Measurements from ENCODE around the gene CDH8.
"Not testable (repeated sequence)": the region's sequence is repeated elsewhere in the genome, so short reads cannot be mapped to it uniquely, and the experiment has no call there.

The CDH8 gene

DNA sequence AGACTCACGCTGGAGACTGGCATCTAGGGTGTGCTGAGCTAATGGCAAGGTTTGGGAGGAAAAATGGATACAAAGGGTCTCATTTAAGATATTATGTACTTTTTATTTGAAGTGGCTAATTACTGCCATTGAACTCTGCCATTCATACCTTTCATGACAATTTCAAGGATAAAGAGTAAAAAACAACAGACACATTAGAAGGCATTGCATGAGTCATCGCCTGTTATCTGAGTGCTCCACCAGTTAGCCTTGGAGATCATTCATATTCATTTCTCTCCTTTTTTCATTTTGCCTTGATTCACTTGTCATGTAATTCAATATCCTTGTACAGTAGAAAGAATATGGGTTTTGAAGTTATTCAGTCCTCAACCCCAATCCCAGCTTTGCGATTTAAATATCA, 109.5 kb downstream of the CDH8 start:
- DNase-seq, result no peak

DNA sequence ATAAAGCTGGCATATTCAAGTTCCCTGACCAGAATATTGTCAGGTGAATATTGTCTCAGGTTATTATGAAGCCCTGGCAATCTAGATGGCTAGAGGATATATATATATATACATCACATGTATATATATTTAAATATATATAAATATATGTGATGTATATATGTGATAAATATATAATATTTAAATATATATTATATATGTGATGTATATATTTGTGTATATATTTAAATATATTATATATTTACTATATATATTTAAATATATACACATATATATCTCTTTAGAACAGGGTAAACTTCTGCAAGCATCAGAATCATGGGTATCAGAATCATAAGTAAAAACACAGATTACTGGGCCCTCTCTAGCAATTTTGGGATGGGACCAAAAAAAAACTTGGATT, 112.6 kb downstream of the CDH8 start:
- DNase-seq, result no peak

DNA sequence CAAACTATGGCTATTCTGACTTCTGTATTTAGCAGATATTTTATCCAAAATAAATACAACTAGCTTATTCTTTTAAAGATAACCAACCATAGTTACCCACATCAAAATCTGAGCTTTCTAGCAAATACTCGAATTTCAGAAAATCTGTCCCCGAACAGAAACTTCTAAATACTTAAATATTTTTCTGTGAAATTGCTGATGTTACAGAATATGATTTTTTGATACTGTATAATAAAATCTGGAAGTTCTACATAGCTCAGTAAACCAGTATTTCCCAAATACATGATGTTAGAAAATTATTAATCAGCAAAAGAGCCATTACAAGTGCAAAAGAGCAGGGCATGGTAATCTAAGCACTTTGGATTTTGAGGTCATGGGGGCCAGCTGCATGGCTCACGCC, 114.9 kb downstream of the CDH8 start:
- DNase-seq, result no peak

DNA sequence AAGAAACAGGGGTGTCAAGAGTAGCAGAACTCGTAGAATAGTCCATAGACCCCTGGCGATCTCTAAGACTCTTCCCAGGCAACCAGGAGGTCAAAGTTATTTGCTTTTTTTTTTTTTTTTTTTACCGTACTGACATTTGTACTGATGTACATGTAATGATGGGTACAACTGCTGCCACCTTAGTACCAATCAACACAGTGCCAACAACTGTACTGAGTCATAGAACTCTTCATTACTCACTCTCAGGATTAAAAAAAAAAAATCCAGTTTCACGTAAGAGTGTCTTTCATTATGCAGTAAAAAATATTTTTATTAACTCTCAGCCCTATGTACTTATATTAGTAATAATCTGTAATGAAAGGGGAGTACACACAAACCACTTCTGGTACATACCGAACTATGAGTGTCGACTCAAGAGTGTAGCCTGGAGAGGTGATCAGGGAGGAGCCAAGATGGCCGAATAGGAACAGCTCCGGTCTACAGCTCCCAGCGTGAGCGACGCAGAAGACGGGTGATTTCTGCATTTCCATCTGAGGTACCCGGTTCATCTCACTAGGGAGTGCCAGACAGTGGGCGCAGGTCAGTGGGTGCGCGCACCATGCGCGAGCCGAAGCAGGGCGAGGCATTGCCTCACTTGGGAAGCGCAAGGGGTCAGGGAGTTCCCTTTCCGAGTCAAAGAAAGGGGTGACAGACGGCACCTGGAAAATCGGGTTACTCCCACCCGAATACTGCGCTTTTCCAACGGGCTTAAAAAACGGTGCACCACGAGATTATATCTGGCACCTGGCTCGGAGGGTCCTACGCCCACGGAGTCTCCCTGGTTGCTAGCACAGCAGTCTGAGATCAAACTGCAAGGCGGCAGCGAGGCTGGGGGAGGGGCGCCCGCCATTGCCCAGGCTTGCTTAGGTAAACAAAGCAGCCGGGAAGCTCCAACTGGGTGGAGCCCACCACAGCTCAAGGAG, 118.1 kb downstream of the CDH8 start:
- DNase-seq, result not testable (repeated sequence)

DNA sequence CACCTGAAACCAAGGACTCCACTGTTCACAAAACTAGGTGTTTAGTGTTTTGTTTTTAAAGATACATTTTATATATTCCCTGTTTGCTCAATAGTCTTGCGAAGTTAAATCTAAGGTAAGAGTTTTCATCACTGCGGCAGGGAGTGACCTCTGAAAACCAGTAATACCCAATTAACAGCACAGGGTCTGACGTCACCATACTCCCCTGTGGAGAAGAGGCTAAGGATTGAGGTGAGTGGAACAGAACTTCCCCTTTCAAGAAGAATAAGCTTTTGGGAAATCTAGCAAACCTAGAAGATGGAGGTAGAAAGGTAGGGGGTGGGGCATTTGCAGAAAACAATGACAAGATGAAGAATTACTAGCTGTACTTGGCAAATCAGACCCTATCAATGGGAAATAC, 120.7 kb downstream of the CDH8 start:
- no peak for DNase-seq

DNA sequence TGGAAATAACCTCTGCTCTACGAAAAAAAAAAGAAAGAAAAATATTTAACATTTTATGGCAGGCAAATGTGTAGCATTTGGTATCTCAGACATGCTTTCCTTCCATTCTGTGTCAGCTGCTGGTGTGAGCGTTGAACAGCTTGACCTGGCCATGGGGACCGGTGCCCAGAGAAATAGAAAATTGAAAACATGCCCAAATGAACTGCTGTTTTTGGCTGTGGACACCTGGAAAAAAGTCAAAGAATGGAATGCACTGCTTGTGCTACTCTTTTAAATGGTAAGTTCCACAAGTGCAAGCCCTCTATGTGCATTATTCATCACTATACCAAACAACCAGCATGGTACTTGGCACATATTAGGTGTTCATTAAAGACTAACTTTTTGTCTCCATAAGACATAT, 127.2 kb downstream of the CDH8 start:
- peak; percentile 80 for DNase-seq

DNA sequence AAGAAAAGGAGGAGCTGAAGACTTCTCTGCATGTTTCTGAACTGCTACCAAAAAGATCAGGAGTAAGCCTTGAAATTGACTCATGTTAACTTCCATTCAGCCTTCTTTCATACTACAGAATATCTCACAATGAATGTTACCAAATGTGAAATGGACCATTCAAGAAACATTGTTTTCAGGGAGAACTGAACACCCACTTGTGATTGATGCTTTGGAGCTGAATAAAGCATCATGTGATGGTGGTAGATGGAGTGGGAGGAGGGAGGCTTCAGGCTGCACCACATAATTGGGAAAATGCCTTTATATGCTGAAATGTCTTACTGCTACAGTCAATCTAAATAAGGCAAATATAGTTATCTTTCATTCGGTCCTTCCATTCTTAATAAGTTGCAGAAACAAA, 127.8 kb downstream of the CDH8 start:
- DNase-seq, result no peak

DNA sequence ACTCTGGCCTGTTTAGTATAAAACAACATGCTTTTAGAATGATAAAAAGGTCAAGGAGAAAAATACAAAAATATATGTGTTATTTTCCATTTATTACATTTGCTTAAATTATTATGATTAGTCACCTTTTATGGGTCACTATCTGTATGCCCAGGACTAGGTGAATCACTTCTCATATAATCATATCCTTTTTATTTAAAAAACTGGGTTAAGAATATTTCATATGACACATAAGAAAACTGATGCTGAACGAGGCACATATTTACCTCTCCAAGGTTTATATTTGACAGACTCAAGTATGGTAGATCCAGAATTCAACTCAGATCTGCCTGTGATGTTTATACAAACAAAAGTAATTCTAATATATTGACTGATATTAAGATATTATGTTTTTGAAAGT, 134.5 kb downstream of the CDH8 start:
- DNase-seq, result no peak

DNA sequence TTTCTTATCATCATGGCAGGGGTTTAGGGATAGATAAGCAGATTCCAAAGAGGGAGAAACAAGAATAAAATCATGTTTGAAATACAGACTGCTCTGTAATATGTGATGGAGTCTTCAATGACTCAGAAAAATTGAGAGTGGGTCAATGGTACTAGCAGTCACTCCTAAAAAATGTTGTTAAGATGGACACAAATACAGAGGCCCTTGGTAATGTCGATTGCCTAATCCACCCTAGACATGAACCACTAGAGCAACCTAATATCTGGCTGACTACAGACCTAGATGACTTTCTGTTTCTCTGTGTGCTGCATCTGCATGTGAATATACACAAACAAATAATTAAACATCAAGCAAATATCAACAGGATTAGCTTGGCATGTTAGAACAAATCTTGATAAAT, 135.8 kb downstream of the CDH8 start:
- no peak for DNase-seq

DNA sequence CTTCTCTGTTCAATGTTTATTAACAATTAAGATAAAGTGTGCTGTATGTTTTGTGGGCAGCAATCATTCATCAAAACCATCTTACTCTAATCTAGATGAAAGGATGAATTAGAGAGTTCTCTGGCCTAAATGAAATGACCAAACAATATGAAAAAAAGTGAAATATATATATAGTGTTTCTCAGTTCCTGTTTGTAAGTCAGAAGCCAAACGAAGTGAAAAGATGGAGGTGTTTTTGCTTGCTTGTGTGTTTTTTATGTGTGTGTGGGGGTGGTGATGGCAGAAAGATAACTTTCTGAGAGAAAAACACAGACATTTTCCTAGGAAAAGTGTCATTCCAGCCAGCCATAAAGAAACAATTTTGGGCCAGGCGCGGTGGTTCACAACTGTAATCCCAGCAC, 138.6 kb downstream of the CDH8 start:
- DNase-seq, result no peak

DNA sequence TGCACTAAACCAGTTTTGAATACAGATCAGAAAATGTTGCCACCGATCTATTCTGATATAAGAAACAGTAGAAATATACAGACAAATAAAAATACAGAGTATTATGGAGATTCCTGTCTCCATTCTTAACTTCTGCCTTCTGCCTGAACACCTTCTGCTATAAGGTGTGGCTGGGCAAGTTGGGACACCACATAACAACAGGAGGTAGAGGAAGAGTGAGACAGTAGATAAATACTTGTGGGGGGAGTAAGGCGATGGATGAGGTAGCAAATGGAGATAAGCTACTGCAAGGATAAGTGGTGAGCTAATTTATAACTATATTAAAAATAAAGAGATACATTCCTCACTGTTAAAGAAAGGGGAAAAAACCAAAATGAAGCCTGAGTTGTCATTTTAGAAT, 143.7 kb downstream of the CDH8 start:
- no peak for DNase-seq

DNA sequence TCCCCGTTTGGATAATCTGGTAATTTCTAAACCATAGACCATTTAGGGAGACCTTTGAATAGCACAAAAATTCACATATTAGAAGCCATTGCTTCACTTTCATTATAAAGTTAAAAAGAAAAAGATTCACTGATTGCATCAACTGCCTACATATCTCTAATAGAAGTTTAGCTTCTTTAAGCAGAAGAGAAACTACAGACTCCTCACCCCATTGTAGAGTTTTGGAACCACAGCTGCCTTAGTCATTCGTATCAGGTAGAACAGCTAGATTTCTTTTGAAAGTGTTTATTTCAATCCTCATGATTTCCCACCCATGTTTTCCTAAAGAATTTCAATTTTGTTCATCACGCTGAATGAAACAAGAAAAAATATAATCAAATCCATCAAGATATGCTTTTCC, 144.8 kb downstream of the CDH8 start:
- no peak for DNase-seq

DNA sequence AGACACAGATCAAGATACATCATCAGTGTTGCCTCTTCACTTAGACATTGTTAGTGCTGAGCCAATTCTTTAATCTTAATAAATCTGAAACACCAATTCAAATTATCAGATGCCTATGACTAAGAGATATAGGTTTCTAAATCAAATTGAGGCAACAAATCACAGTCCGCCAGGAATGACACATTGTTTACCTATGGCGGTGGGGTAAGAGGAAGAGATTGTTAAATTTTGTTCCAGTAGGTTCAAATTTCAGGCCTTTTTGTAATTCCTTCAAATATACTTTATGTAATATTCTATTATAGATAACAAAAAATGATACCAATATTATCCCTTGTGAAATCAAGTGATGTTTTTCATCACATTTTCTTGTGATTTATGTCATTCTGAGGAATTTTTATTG, 145.9 kb downstream of the CDH8 start:
- DNase-seq, result no peak

DNA sequence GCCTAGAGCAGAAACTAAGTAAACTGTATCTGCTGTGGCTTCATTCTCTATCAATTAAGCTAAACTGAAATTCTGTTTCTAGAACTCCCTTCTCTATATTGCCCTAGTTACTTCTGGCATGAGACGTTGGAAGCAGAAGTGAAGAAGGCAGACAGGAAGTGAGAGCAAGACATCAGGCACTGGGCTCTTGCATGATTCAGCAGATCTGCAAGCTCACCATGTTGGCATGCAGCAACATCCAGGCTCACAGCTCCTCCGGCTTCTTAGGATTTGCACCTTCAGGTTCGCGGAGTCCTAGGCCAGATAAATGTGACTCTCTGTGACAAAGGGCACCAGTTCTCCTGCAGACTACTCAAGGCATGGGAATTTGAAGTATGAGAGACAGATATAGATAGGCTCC, 148.3 kb downstream of the CDH8 start:
- peak; percentile 23 for DNase-seq

DNA sequence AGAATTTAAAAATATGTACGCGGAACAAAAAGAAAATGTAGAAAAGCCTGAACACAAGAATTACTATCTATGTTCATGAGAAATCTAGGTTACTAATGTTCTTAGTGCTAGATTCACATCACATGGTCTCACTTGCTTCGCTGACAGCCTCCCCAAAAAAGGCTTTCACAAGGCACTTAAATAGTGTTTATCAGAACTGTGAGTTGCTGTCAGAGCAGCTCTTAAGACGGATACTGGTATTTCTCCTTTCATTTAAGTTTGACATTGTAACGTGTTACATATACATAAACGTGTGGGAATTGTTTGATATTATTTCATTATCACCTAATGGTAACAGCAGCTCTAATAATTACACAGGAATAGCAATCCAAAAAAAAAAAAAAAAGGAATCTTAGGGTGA, 150.9 kb downstream of the CDH8 start:
- no peak for DNase-seq

DNA sequence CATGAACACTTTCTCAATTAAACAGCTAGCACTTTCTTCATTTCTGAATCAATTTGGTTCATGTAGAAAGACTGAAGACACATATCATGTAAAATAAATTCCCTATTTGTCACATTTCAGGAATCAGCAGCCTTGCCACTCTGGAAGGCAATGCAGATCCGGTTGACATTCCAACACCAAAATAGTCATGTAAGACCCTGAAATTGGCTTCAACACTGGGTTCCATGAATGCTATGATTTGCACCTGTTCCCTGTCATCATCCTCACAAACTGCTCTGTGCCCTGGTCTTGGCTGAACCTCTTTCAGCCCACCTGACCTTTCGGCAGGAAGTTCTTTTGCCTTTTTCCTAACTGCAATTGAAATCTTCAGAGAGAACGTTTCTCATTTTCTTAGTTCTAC, 156.9 kb downstream of the CDH8 start:
- DNase-seq, result no peak

DNA sequence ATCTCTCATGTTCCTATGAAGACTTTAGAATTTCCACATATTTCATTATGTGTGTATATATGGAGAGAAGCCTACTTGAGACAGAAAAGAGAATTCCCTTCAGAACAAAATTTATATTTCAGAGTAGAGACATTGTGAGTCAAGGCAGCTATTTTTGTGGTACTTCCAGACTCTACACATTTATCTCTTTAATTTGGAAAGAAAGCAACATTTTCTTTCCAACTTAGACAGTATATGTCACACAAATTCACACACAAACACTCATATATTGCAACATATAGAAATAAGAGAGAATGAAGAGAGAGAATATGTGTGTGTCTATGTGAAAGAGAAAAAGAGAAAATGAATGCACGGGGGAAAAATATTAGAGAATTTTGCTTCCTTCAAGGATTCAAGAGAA, 158.8 kb downstream of the CDH8 start:
- DNase-seq, result no peak

DNA sequence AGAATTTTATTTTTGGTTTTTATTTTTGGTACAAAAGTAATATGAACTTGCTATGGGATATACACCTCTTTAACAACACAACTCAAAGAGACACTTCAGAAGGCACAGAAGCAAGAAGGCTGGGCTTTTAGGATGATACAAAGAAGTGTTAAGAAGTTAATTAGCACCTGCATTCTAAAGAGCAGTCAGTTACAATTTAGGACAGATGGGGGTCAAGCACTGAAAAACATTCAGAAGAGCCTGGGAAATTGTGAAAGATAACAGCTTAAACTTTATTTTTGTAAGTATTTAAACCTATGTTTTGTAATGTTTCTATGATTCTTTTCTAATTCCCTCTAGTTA, 163.5 kb downstream of the CDH8 start:
- DNase-seq, result no peak

DNA sequence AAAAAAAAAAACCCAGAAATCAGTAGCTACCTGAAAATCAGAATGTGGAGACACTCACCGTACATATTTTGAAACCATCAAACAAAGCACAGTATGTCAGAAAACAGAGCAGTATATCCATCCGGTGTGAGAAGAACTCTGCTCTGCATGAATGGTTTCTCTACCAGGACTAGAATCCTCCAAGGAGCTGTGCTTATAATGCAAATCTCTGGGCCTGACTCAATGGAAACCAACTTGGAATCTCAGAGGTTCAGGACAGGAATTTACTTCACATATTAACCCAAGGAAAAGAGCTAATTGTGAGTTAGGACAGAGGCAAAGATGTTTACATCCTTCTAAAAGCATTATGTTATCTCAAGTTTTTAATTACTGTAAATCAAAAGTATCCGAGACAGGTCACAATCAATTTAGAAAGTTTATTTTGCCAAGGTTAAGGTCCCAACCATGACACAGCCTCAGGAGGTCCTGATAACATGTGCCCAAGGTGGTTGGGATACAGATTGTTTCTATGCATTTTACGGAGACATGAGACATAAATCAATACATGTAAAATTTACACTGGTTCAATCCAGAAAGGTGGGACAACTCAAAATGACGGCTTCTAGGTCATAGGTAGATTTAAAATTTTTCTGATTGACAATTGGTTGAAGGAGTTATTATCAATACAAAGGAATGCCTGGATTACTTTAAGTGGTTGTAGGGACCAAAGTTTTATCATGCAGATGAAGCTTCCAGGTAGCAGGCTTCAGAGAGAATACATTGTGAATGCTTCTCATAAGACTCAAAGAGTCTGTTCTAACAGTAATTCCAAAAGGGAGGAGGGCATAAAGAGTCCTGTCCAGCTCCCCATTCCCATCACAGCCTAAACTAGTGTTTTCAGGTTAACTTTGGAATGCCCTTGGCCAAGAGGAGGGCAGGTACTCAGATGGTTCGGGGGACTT, 164.1 kb downstream of the CDH8 start:
- no peak for DNase-seq

DNA sequence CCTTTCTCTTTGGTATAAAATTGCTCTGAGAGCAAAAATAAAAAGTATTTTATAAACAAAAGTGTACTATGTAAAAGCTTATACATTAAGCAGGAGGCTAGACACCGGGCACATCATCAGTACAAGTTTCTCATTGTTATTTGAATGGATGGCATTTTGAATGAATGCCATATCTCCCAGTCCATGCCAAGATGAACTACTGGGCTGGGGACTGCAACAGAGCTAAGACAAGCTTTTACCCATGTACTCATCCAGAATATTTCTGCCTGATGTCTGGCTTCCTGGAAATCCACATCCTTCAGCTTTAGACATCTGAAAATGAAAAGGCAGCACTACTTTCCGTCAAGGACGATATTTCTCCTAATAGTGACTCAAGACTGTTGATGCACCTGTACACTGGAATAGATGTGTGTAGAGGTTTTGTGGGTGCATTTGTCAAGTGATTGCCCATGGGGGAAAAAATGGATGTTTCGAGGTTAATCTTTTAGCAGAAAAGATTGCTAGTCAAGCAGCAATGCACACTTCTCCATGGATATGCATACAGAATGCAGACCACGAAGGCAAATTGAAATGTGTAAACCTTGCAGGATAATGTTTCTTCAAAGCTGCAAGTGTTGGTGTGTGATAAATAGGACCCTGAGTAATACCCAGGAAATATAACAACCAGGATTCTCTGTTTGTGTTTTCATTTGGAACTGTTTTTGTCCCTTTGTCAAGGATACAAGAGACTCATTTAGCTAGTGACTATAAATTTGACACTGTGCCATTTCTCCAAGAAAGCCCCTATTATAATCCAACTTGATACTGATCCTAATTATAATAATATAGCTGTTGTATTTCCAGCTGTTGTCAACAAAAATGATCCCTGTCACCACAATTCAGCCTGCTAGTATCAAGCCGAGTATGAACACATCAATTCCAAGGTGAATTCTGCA, 173.8 kb downstream of the CDH8 start:
- DNase-seq, result no peak

DNA sequence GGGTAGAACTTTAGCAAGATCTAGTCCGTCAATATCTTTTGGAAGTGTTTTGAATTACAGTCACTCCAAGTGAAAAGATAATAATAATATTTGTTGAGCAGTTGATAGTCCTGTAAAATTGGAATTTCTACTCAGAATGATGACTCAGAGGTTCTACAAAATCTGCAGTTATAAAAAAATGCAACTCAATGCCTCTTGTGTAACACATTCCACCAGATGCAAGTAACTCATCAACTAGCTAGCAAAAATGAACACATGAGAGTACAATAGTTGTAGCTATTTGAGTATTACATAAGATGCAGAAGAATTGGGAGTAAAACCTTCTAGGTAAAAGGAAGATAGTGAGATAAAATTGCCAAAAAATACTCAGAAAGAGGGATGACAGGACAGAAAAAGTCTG, 177.2 kb downstream of the CDH8 start:
- DNase-seq, result no peak

DNA sequence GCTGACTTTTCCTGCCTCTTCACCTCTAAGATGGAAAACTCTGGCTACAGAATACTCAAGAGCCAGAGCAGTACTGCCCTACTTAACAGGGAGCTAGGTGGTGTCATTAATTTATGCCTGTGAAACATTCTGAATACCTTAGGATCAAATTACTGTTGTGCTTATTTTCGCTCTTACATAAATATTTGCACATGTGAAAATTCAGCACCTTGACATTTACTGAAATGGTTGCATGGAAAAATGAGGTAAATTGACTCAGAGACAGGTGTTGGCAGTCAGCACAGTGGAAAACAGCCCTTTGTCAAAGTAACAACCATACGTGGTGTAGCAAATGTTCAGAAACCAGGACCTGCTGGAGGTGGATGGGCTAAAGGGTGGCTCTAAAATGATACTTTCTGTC, 193.6 kb downstream of the CDH8 start:
- no peak for DNase-seq
